A204.1 (cell line): ENCODE measurements around the gene CHKB.

Experiments used
- FAIRE-seq: peaks from 2 replicates; lab custom pipeline; 2012; peaks lifted over from hg19 to GRCh38; lab: Jason Lieb, UNC

The CHKB gene

DNA sequence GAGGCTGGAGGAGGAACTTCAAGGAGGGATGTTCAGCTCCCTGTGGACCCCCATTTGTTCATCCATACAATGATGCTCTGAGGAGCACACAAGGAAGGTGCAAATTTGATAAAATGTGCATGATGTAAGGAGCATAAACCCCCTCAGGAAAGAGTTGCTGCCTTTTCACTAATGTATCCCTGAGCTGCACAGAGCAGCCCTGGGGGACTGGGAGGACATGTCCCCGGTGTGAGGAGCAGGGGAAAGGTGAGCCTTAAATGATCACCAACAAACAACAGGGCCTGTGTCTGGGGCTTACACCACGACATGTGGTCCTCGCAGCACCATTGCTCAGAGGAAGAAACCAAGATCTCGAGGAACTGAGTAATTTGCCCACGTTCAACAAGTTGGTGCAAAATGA, 14.4 kb upstream of the CHKB start:
- FAIRE-seq, result no peak

GRCh38 chr22:50595189-50595588, 12.5 kb upstream of the CHKB start:
- FAIRE-seq, result no peak

GRCh38 chr22:50587407-50587806, 4.8 kb upstream of the CHKB start:
- FAIRE-seq, result no peak

DNA sequence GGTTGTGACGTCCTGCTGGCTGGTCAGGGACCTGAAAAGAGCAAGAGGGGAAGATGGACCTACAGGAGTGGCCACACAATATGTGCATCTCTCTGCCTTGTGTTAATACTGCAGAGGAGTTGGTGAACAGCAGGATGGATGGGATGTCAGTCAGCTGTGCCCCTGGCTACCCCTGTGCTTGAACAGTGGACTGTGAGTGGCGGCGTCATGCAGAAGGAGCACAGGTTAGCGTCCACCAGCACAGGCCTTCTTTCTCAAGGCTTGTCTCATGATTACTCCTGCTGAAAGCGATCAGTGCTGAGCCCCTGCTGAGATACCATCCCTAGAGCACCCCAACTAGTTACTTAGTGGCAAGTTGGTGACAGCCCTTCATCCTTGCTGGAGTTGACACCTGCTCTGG, 3.8 kb upstream of the CHKB start:
- FAIRE-seq, result no peak

DNA sequence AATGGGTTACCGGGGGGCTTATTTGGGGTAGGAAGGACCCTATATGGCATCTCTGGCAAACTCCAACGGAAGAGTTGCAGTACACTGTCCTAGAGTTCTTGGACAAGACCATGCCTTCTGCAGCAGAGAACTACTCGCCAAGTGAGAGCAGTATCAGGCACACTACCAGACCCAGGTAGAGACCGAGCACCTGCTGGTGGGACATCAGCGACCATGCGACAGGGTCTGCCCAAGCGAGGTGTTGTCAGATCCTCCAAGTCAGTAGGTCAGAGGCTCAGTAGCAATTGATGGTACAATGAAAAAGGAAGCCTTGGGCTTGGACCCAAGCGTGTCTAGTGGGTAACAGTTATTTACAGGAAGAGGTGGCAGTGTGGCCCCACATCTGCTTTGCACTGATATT, 3.1 kb upstream of the CHKB start:
- FAIRE-seq, result no peak

DNA sequence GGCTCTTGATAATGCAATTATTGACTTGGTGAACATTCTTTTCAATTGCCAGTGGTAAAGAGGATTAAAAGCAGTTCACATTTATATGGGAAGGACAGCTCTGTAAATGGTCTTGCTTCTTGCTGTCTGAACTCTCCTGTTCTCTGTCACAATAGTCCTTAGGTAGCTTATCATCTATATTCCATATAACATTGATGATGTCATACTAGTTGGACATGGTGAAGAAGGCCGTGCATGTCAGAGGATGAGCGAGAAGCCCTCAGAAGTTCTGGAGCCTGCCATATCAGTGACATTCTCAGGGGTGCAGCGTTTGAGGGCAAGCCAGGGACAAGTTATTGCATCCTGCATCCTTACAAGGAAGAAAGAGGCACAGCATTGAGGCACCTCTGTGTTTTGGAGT, 2.6 kb upstream of the CHKB start:
- FAIRE-seq, result no peak

GRCh38 chr22:50584106-50585096, 1.8 kb upstream of the CHKB start:
- no peak for FAIRE-seq

DNA sequence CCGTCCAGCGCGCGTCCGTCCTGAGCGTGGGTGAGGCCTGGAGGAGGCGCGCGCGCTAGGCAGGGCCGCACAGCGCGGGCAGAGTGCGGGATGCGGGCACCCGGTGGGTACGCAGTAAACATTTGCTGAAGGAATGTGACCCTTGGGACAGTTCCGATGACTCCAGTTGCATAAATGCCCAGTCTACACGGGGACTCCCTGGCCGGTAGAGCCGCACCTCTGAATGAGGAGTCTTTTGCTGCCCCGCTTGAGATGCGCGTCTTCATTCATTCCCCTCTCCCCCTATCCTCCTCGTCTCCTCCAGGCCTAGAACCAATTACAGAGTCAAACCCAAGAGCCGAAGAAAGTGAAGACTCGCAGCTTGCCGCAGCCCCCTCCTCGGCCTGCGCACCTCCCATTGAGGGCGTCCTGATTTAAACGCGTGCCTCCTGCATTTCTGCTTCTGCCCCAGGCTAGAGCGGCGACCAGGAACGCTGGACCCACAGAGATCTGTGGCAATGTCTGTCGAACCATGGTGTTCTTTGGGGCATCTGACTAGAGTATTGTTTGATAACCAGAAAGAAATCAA, 729 bp upstream of the CHKB start:
- no peak for FAIRE-seq

- FAIRE-seq, result no peak
These were observed 628 bp downstream of the CHKB start for GRCh38 chr22:50581950-50582492.

DNA sequence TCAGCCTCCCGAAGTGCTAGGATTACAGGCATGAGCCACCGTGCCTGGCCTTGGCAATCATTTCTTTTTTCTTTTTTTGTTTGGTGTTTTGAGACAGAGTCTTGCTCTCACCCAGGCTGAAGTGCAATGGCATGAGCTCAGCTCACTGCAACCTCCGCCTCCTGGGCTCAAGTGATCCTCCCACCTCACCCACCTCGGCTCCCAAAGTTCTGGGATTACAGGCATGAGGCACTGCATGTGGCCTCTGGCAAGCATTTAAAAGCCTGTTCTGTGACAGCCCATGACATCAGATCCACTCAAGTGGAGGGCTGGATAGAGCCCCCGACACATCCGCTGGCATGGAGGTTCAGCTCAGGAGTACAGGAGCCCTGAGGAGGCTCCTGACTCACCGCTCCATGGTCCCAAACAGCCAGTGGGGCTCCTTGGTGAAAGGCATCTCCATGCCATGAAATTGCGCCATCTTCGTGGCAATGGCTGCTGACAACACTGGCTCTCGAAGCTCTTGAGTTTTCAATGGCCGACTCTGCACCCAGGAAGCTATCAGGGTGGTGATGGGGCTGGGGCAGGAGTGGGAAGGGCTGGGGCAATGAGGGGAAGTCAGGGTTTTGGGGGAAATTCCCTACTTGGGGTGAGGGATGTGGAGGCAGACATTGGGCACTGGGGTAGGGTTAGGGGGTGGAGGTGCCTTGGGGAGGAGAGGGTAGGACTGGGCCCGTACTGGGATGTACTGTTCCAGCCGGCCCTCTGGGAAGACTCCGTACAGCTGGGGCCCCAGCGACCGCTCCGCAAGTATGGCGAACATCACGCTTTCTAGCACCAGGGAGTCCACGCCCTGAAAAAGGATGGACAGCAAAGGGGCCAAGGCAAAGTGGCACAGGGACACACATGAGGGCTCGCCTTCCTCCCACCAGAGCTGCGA, 1.4 kb downstream of the CHKB start:
- FAIRE-seq, result no peak

- FAIRE-seq, result no peak
These were observed 2.9 kb downstream of the CHKB start for GRCh38 chr22:50579752-50580151.

DNA sequence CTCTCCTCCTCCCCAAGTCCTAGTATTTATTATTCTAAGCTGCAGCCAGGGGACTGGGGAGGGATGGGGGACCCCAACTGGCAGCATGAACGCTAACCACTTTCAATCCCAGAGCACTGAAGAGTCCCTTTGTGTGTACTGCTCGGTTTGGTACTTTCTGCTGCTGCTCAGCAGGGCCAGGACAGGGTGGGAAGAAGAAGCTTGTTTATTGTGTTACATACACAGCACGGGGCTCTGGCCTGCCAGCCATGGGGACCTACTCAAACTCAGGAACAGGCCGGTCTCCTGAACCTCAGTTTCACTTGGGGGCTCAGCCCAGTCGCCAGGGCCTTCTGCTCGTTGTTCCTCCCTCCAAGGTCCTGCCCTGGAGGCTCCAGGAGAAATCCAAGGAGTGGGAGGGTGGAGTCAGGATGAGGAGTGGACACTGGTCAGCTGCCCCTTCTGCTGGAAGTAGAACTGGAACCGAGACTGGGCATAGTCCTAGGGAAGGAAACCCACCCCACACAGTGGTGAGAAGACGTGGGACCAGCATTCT, 3.8 kb downstream of the CHKB start:
- no peak for FAIRE-seq

- no peak for FAIRE-seq
These were observed 4.5 kb downstream of the CHKB start, which contains the start of gene CPT1B for GRCh38 chr22:50577987-50578775. Gene CPT1B, minus strand, starts transcription at chr22:50578427. Its CDS starts 512 bp downstream, at chr22:50577915.

DNA sequence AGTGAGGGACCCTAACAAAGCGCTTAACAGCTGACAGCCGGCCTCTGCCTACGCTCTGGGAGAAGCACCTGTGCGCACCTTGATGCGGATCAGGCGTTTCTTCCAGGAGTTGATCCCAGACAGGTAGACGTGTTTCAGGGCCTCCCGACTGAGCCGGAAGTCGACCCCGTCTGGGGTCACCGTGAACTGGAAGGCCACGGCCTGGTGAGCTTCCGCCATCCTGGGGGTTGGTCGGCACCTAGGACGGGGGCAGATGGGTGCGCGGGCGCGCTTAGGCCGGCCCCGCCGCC, 5.0 kb downstream of the CHKB start:
- no peak for FAIRE-seq

- no peak for FAIRE-seq
These were observed 5.6 kb downstream of the CHKB start for GRCh38 chr22:50576806-50577696.

GRCh38 chr22:50576070-50576469, 6.6 kb downstream of the CHKB start:
- no peak for FAIRE-seq

DNA sequence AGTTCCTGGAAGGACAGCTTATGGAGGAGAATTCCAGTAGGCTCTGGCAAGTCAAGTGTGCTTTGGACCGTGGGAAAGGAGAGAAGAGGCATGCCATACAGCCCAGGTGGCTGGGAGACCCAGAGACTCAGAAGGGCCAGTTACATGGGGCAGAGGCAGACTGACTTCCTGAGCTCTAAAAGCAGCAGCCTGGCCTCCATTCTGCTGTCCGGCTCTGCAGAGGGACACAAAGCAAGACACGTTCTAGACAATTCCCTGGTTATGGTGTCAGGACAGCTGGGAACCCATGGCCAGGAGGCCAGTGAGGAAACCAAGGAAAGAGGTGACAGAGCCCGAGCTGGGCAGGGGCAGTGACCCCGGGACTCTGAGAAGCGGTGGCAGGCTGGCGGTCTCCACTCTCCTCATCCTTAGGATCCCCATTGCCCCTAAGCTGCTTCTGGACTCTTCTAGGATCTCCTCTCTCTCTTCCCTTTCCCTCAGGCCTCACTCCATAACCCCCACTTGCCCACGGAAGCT, 7.2 kb downstream of the CHKB start:
- FAIRE-seq, result no peak

GRCh38 chr22:50574383-50574755, 8.3 kb downstream of the CHKB start:
- no peak for FAIRE-seq

DNA sequence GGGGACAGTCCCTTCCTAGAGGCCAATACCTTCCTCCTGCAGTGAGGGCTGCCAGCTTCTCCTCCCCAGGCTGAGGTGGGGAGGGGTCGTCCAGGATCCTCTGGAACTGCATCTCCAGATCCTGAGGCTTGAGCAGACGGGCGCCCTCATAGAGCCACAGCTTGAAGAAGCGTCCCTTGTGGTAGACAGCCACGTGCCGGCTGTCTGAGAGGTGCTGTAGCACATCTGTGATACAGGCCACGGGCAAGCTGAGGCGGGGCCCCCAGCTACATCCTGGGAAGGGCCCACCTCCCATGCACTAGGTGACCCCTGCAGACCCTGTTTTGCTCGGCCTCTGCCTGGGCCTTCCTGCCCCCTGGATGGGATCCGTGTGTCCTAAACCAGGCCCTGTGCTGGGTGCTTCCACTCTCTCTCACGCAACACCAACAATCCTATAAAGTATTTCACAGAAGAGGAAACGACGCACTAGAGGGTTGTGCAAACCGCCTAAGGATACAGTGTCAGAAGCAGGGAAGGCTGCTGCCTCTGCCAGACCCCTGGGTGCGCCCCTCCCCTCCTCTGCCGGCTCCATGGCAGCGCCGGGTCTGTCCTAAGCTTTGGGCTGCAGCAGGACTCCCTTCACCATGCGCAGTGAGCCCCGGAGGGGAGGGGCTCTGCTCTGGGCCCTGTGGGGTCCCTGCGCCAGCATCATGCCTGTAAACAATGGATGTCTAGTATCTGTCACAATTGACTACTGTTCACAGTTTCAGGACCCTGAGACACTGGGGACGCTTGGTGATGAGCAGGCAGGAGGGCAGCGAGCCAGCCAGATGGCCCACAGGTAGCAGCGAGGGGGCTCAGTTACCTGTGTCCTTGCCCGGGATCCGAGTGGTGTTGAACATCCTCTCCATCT, 8.9 kb downstream of the CHKB start:
- FAIRE-seq, result no peak
